Body of pancreas (tissue), 4 donors: Measurements from ENCODE around the gene STK32B. TPM values are rescaled to one million over a fixed set of nuclear protein-coding genes. Genes with fewer than 3 reads are reported as not detected.

Experiments
- ATAC-seq: fragments of 150-250 bp; one replicate; pipeline ENCODE4 v1.9.1; 2016
- DNase-seq, 4 donors: peaks; one replicate each; pipeline ENCODE4 v3.0.0-alpha.2; 2019
- H3K27ac ChIP-seq, 4 donors: fragments of 200-600 bp; sonication (generic); 1 replicate in 3 of 4; 2 replicates in 1 of 4; pipeline versions ENCODE4 v1.5.1 to v1.6.1; 2016 to 2019; ENCODE audit warnings: mild to moderate bottlenecking in 1 of 4, mixed read lengths in 1 of 4, moderate library complexity in 1 of 4
- H3K27me3 ChIP-seq, 2 donors: fragments of 200-600 bp; sonication (generic); one replicate each; pipeline ENCODE4 v1.6.0; 2016; ENCODE audit warnings: mild to moderate bottlenecking in 1 of 2
- H3K36me3 ChIP-seq, 2 donors: fragments of 200-600 bp; sonication (generic); replicated peaks in 1 of 2; 2 replicates each; pipeline ENCODE4 v1.5.1; 2016; ENCODE audit warnings: low read depth in 2 of 2; ENCODE audit not compliant: insufficient read depth in 1 of 2
- H3K4me1 ChIP-seq: fragments of 200-600 bp; sonication (generic); one replicate; pipeline ENCODE4 v1.6.0; 2016
- H3K4me3 ChIP-seq, 2 donors: fragments of 200-600 bp; sonication (generic); 1 replicate in 1 of 2; 2 replicates in 1 of 2; pipeline ENCODE4 v1.5.1; 2016 to 2019
- H3K9me3 ChIP-seq, 3 donors: fragments of 200-600 bp; sonication (generic); 1 replicate in 2 of 3; 2 replicates in 1 of 3; pipeline ENCODE4 v1.5.1; 2016
- POLR2A ChIP-seq, 3 donors: fragments of 450-650 bp; IDR thresholded peaks; one replicate each; pipeline ENCODE4 v1.6.1; 2016; ENCODE audit warnings: antibody characterized with exemption in 3 of 3, mild to moderate bottlenecking in 2 of 3
- WGBS, 2 donors: methylation state at CpG; one replicate each; pipeline ENCODE4 v1.1.5; 2017; 5-methylcytosine and 5-hydroxymethylcytosine counted together
- intact Hi-C: fragments of 100-400 bp; cut with DNase I; formaldehyde crosslinking; loops from one replicate; pipeline ENCODE4 v1.15.1; 2023
- total RNA-seq, 2 donors: library from RNA; depleted of rRNA; stranded (reverse); fragments of >200 nt; gene quantifications; one replicate each; pipeline ENCODE4 v1.1.0, GENCODE V29; 2016
- TF ChIP-seq, protein P1 (sequence below), 7 experiments: fragments of 450-650 bp in 4 of 7; fragments of 200-600 bp in 3 of 7; sonication (generic) in 3 of 7; IDR thresholded peaks; one replicate each; pipeline ENCODE4 v1.5.1; 2016 to 2019; ENCODE audit warnings: antibody characterized with exemption in 7 of 7

STK32B gene
- total RNA-seq, 2 donors from 2014 or later, result 1.3 to 4.9 TPM

DNA sequence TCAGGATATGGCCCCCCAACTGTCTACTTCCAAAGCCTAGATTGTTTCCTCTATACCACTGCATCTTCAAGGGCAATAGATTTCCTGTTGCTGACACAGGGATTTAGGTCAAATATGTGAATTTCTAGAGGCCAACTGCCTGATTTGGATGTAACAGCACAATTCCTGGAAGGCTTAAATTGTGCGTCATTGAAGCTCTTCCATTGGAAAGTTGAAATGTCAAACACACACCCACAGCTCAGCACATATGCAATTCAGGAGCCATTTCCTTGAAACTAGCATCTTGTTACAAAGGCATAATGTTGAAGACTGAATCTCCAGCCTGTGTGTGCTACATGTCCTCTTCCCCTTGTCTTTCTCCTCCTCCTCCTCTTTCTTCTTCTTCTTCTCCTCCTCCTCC is 158.6 kb downstream of the STK32B start:
- TF ChIP-seq, protein P1, sequence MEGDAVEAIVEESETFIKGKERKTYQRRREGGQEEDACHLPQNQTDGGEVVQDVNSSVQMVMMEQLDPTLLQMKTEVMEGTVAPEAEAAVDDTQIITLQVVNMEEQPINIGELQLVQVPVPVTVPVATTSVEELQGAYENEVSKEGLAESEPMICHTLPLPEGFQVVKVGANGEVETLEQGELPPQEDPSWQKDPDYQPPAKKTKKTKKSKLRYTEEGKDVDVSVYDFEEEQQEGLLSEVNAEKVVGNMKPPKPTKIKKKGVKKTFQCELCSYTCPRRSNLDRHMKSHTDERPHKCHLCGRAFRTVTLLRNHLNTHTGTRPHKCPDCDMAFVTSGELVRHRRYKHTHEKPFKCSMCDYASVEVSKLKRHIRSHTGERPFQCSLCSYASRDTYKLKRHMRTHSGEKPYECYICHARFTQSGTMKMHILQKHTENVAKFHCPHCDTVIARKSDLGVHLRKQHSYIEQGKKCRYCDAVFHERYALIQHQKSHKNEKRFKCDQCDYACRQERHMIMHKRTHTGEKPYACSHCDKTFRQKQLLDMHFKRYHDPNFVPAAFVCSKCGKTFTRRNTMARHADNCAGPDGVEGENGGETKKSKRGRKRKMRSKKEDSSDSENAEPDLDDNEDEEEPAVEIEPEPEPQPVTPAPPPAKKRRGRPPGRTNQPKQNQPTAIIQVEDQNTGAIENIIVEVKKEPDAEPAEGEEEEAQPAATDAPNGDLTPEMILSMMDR (IDR thresholded peaks at IDR 0.05), result no peak
- TF ChIP-seq POLR2A (IDR thresholded peaks at IDR 0.05), result no peak
- WGBS, 2 donors, result 76 to 82% methylated on average over 1 of the region's 1 CpG

DNA sequence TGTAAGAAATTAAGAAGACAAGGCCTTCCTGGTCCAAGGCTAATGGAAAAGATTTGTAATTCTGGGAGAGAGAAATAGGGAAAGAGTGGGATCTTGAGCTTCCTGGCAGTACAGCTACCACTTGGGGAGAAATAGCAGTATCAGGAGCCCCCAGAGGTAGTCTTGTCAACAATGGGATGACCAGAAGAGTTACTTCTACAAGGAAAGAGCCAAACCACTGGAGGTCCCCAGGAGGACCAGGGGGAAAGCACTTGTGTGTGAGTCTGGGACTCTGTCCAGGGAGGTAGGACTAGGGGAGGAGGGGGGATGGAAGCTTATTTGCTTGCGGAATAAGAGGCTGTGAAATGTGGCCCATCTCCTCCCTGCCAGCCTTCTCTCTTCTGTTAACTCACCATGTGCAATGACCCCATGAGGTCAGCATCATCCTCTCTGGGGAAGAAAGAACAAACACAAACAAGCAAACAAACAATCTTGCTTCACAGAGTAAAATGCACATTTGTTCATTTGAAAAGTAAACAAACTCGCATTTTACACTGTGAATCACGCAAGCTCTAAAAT is 160.1 kb downstream of the STK32B start:
- DNase-seq, result no peak
- Histone ChIP-seq H3K27ac (no peak overlapping the region), H3K4me1 (no peaks in the 10 kb centered on the region), H3K27me3 (no peaks in the 10 kb centered on the region), H3K9me3 (no peaks in the 10 kb centered on the region), H3K36me3 (no peaks in the 10 kb centered on the region), H3K4me3 (no peak overlapping the region)
- WGBS, 2 donors, result 65 to 67% methylated on average over 3 of the region's 3 CpGs
- intact Hi-C loops, result no loop called here
- TF ChIP-seq POLR2A (IDR thresholded peaks at IDR 0.05), result no peak
- TF ChIP-seq, protein P1 (IDR thresholded peaks at IDR 0.05), result no peak
- ATAC-seq, result no peak

More for the DNA sequence above, 158.6 kb downstream of the STK32B start:
- H3K27ac ChIP-seq, result no peak overlapping the region
- no peaks in the 10 kb centered on the region for H3K27me3 ChIP-seq
- H3K36me3 ChIP-seq, result no peaks in the 10 kb centered on the region
- DNase-seq, result no peak
- ATAC-seq, result no peak
- no peaks in the 10 kb centered on the region for H3K9me3 ChIP-seq
- intact Hi-C loops, result no loop called here
- no peak overlapping the region for H3K4me3 ChIP-seq
- H3K4me1 ChIP-seq, result no peaks in the 10 kb centered on the region

DNA sequence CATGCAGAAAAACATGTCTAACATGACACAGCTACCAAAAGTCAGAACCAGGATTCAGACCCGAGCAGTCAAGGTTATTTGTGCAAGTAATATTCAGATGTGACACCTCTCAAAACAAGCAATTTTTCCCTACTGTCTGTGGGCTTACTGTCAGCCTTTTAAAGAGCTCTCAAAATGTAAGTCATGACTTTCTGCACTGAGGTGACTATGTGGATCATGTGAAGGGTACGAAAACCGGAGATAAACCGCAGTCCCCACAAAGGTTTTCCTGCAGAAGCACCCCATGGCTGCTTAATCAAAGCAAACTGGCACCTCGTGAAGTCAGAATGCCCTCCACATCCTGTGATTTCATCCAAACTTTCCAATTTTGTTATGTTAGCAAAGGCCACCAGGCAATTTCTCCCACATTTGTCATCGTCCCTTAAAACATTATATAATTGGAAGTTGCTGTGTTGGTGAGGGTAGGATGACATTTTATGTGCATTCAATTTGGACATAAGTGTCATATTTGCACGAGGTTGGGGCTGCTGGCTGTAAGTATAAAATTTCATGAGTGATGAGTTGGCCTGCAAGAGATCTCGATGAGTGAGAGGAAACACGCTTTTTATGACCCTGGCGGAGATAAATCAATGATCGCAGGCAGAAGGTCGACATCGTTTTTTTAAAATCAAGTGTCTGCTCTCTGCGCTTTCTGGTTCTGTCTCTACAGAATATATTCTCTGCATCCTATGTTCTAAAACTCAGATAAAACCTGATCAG is 161.2 kb downstream of the STK32B start:
- Histone ChIP-seq H3K36me3 (no peaks in the 10 kb centered on the region), H3K27ac (no peak overlapping the region), H3K4me3 (no peak overlapping the region), H3K9me3 (no peaks in the 10 kb centered on the region), H3K27me3 (no peaks in the 10 kb centered on the region), H3K4me1 (no peaks in the 10 kb centered on the region)
- DNase-seq (no peak), ATAC-seq (no peak)
- 47 to 57% methylated on average over 14 of the region's 14 CpGs for WGBS, 2 donors
- TF ChIP-seq POLR2A (IDR thresholded peaks at IDR 0.05), result no peak
- TF ChIP-seq, protein P1 (IDR thresholded peaks at IDR 0.05), result no peak
- intact Hi-C loops, result no loop called here

DNA sequence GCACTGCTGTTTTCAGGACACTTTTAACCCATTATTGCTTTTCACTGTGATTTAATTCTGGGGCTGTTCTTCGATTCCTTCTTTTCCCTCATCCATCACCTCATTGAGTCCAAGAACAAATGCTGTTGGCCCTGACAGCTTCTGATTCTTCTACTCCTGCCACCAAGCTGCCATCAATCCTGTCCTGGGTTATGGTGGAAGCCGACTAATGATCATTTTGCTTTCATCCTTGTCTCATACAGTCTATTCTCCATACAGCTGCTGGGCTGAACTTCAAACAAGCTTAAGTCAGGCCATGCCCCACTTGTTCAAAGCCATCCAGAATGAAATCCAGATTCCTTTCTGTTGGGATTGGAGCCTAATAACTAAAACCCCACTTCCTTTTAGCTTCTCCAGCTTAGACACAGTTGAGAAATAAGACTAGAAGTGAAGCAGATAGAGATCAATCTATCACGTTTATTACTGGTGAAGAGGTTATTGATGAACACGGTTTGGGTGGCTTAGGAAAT is 161.9 kb downstream of the STK32B start:
- intact Hi-C loops, result no loop called here

More for the DNA sequence above, 161.9 kb downstream of the STK32B start:
- ATAC-seq (no peak), DNase-seq (no peak)
- H3K9me3 ChIP-seq, result no peaks in the 10 kb centered on the region
- TF ChIP-seq POLR2A (IDR thresholded peaks at IDR 0.05), result no peak
- TF ChIP-seq, protein P1 (IDR thresholded peaks at IDR 0.05), result no peak
- no peaks in the 10 kb centered on the region for H3K4me1 ChIP-seq
- no peaks in the 10 kb centered on the region for H3K27me3 ChIP-seq
- no peak overlapping the region for H3K4me3 ChIP-seq
- 54 to 60% methylated on average over 4 of the region's 4 CpGs for WGBS, 2 donors
- no peaks in the 10 kb centered on the region for H3K36me3 ChIP-seq
- H3K27ac ChIP-seq, result no peak overlapping the region
